HepG2 (cell line): ENCODE results near the gene PLRG1. TPM values are rescaled to one million over a fixed set of nuclear protein-coding genes. Genes with fewer than 3 reads are reported as not detected.

Experiments
- ATAC-seq: fragments of 200-7000 bp; cut with Tn5 transposase; 3 replicates; pipeline ENCODE4 v1.9.1; 2020; ENCODE audit warnings: mild to moderate bottlenecking, moderate library complexity
- BruUV-seq: library from RNA; stranded (reverse); fragments of 400-500 nt; replicated peaks from 2 replicates; lab custom pipeline; 2021; lab: Mats Ljungman, UMichigan
- CTCF ChIA-PET: fragments of 300-600 bp; formaldehyde crosslinking; extraction: SDS; loops from one replicate; lab custom pipeline; 2021; ENCODE audit warnings: low total read pairs, inconsistent platforms, low intra/inter-chr PET ratio; lab: Yijun Ruan, JAX
- POLR2A ChIA-PET: fragments of 350-600 bp; sonication (Branson Sonifier 250); formaldehyde crosslinking; loops from one replicate; lab custom pipeline; 2020; ENCODE audit warnings: antibody characterized with exemption, inconsistent platforms; lab: Yijun Ruan, JAX
- DNase-seq: peaks from one replicate; pipeline ENCODE4 v3.0.0-alpha.2; 2015; ENCODE audit warnings: low spot score
- FAIRE-seq: peaks from 3 replicates; lab custom pipeline; 2011; peaks lifted over from hg19 to GRCh38; lab: Jason Lieb, UNC
- H2AFZ ChIP-seq: one replicate; pipeline ENCODE4 v1.6.1; 2011; ENCODE audit warnings: low read length, inconsistent platforms
- H3K27ac ChIP-seq: fragments of 300-600 bp; 3 replicates; pipeline ENCODE4 v1.8.0; 2011; ENCODE audit warnings: mixed run types, mild to moderate bottlenecking, mixed read lengths, low read length, inconsistent platforms; ENCODE audit not compliant: insufficient read depth; ENCODE audit errors: extremely low read length
- H3K27me3 ChIP-seq, 2 experiments: fragments of 200-600 bp in 1 of 2; 2 replicates in 1 of 2; 3 replicates in 1 of 2; pipeline versions ENCODE4 v1.6.0 to v1.8.0; 2011; ENCODE audit warnings: low read length in 2 of 2, mild to moderate bottlenecking in 2 of 2, moderate library complexity in 2 of 2, inconsistent platforms in 1 of 2; ENCODE audit not compliant: insufficient read depth in 2 of 2, control insufficient read depth in 1 of 2
- H3K36me3 ChIP-seq, 2 experiments: fragments of 200-600 bp in 1 of 2; replicated peaks in 1 of 2; 2 replicates in 1 of 2; 3 replicates in 1 of 2; pipeline versions ENCODE4 v1.5.1 to v1.8.0; 2011; ENCODE audit warnings: low read length in 2 of 2, inconsistent platforms in 1 of 2; ENCODE audit not compliant: insufficient read depth in 2 of 2, control insufficient read depth in 1 of 2
- H3K4me1 ChIP-seq: 2 replicates; pipeline ENCODE4 v1.5.1; 2012; ENCODE audit warnings: low read length, inconsistent platforms; ENCODE audit not compliant: insufficient read depth
- H3K4me2 ChIP-seq: 2 replicates; pipeline ENCODE4 v1.6.0; 2011; ENCODE audit warnings: low read depth, low read length, inconsistent platforms
- H3K4me3 ChIP-seq, 3 experiments: fragments of 200-600 bp in 1 of 3; sonication (generic), shearing (Covaris generic) in 1 of 3; replicated peaks in 1 of 3; 2 replicates each; pipeline ENCODE4 v1.5.1; 2011 to 2016; ENCODE audit warnings: low read length in 3 of 3, inconsistent platforms in 2 of 3, low read depth in 2 of 3, mild to moderate bottlenecking in 2 of 3, control low read depth in 1 of 3, mixed read lengths in 1 of 3; ENCODE audit not compliant: insufficient read depth in 1 of 3
- H3K79me2 ChIP-seq: one replicate; pipeline ENCODE4 v1.6.1; 2011; ENCODE audit warnings: low read length, inconsistent platforms; ENCODE audit not compliant: insufficient read depth
- H3K9ac ChIP-seq: 2 replicates; pipeline ENCODE4 v1.6.0; 2011; ENCODE audit warnings: mild to moderate bottlenecking, low read depth, low read length, inconsistent platforms; ENCODE audit not compliant: insufficient read depth
- H3K9me3 ChIP-seq: 2 replicates; pipeline ENCODE4 v1.5.1; 2012; ENCODE audit warnings: mild to moderate bottlenecking, low read length
- H4K20me1 ChIP-seq: 2 replicates; pipeline ENCODE4 v1.6.0; 2011; ENCODE audit warnings: inconsistent platforms, mild to moderate bottlenecking, low read length, moderate library complexity; ENCODE audit not compliant: insufficient read depth
- ETV6 ChIP-seq: sonication (generic); formaldehyde crosslinking; conservative IDR thresholded peaks from 2 replicates; pipeline ENCODE4 v1.4.0; 2020; ENCODE audit warnings: missing genetic modification reagents
- FLYWCH1 ChIP-seq: sonication (generic); formaldehyde crosslinking; IDR thresholded peaks from 2 replicates; pipeline ENCODE4 v1.8.1; 2023; ENCODE audit warnings: mild to moderate bottlenecking, missing genetic modification reagents
- GZF1 ChIP-seq: sonication (generic); formaldehyde crosslinking; IDR thresholded peaks from 2 replicates; pipeline ENCODE4 v1.5.1; 2020; ENCODE audit warnings: mild to moderate bottlenecking, missing genetic modification reagents
- KDM2A ChIP-seq: sonication (generic); formaldehyde crosslinking; IDR thresholded peaks from 2 replicates; pipeline ENCODE4 v1.4.0; 2020; ENCODE audit warnings: low read depth, missing genetic modification reagents, borderline replicate concordance
- KLF9 ChIP-seq: IDR thresholded peaks from 2 replicates; pipeline ENCODE4 v1.6.1; 2016; ENCODE audit warnings: low read depth
- MTERF4 ChIP-seq: sonication (generic); formaldehyde crosslinking; IDR thresholded peaks from 2 replicates; pipeline ENCODE4 v1.8.0; 2023; ENCODE audit warnings: mild to moderate bottlenecking, missing genetic modification reagents
- SRSF4 ChIP-seq: fragments of 200-400 bp; formaldehyde crosslinking; IDR thresholded peaks from one replicate; pipeline ENCODE4 v1.6.1; 2018; ENCODE audit warnings: mild to moderate bottlenecking, low read depth, low read length, moderate library complexity; ENCODE audit not compliant: poor library complexity, severe bottlenecking
- ZBTB20 ChIP-seq: sonication (generic); formaldehyde crosslinking; IDR thresholded peaks from 2 replicates; pipeline ENCODE4 v1.8.1; 2023; ENCODE audit warnings: missing genetic modification reagents, low read depth, mild to moderate bottlenecking, borderline replicate concordance
- ZNF333 ChIP-seq: sonication (generic); formaldehyde crosslinking; IDR thresholded peaks from 2 replicates; pipeline ENCODE4 v1.4.0; 2020; ENCODE audit warnings: mild to moderate bottlenecking, missing genetic modification reagents, borderline replicate concordance
- ZNF451 ChIP-seq: sonication (generic); formaldehyde crosslinking; IDR thresholded peaks from 2 replicates; pipeline ENCODE4 v1.5.0; 2020; ENCODE audit warnings: mild to moderate bottlenecking, missing genetic modification reagents
- ZNF839 ChIP-seq: sonication (generic); formaldehyde crosslinking; IDR thresholded peaks from 2 replicates; pipeline ENCODE4 v1.4.0; 2020; ENCODE audit warnings: missing genetic modification reagents, mild to moderate bottlenecking, borderline replicate concordance
- WGBS: methylation state at CpG from one replicate; pipeline ENCODE4 v1.1.6; 2017; ENCODE audit warnings: low lambda C conversion rate; 5-methylcytosine and 5-hydroxymethylcytosine counted together
- in situ Hi-C: cut with HindIII; loops from 2 replicates; pipeline ENCODE4 v1.10.0; 2017; ENCODE audit warnings: low pct_unique_long_range_greater_than_20kb; ENCODE audit not compliant: extremely low pct_ligation_motif_present
- intact Hi-C: fragments of 100-400 bp; cut with micrococcal nuclease; formaldehyde crosslinking; loops from one replicate; pipeline ENCODE4 v1.10.0; 2022; ENCODE audit not compliant: unreplicated experiment
- polyA plus RNA-seq, 8 experiments: library from polyadenylated mRNA; depleted of rRNA in 3 of 8; stranded (reverse) in 7 of 8; unstranded in 1 of 8; fragments of >200 nt; fragmentation: Illumina TruSeq in 4 of 8; extraction: Trizol in 4 of 8; gene quantifications; 2 replicates each; pipeline versions ENCODE4 v1.2.1 to v1.2.3, GENCODE V29; 2011 to 2016; ENCODE audit warnings: low read depth in 4 of 8, missing spikeins in 1 of 8, mixed read lengths in 1 of 8; ENCODE audit not compliant: insufficient read depth in 1 of 8
- total RNA-seq, 5 experiments: library from RNA; depleted of rRNA; stranded (reverse); fragments of >200 nt; fragmentation: Illumina TruSeq; extraction: Trizol; gene quantifications; 2 replicates each; pipeline ENCODE4 v1.2.3, GENCODE V29; 2016; ENCODE audit warnings: low read depth in 1 of 5
- TF ChIP-seq, protein P1 (sequence below): sonication (generic); formaldehyde crosslinking; IDR thresholded peaks from 2 replicates; pipeline ENCODE4 v1.8.1; 2022; ENCODE audit warnings: mild to moderate bottlenecking, missing genetic modification reagents
- TF ChIP-seq, protein P2 (sequence below): sonication (generic); formaldehyde crosslinking; IDR thresholded peaks from 2 replicates; pipeline ENCODE4 v1.4.0; 2020; ENCODE audit warnings: missing genetic modification reagents
- TF ChIP-seq, protein P3 (sequence below): sonication (generic); formaldehyde crosslinking; IDR thresholded peaks from 2 replicates; pipeline ENCODE4 v1.9.0; 2021; ENCODE audit warnings: mild to moderate bottlenecking, missing genetic modification reagents

PLRG1 gene
- total and polyA plus RNA-seq, 2 of the 13 experiments (the other 11 are each of a cell fraction or from before 2014, with no cell fraction given), result 77.3 to 110 TPM

- WGBS, result 3% methylated on average over 2 of the region's 2 CpGs
- Histone ChIP-seq H3K36me3 (no peaks in the 10 kb centered on the region), H3K79me2 (no peaks in the 10 kb centered on the region), H3K4me2 (no peak overlapping the region), H2AFZ (no peak overlapping the region), H3K27me3 (peaks cover 0 to 2% of the 10 kb centered on the region in 2 experiments; a peak in 1 of 5 replicates), H3K27ac (no peak overlapping the region), H3K9me3 (no peaks in the 10 kb centered on the region), H4K20me1 (no peaks in the 10 kb centered on the region), H3K4me3 (no peak overlapping the region), H3K4me1 (no peaks in the 10 kb centered on the region), H3K9ac (no peak overlapping the region)
- ChIA-PET POLR2A (no interaction called here), CTCF (no interaction called here)
- ATAC-seq (no peak), DNase-seq (no peak), FAIRE-seq (no peak)
- intact Hi-C loops (no loop called here), in situ Hi-C loops (no loop called here)
- BruUV-seq, result no TSS peak
- TF ChIP-seq ZNF839 (CRISPR knock-in tag) (no peak), ZNF333 (CRISPR knock-in tag) (no peak), GZF1 (no peak), SRSF4 (no peak), FLYWCH1 (CRISPR knock-in tag) (no peak), ZNF451 (CRISPR knock-in tag) (no peak), MTERF4 (CRISPR knock-in tag) (no peak), ZBTB20 (CRISPR knock-in tag) (no peak), ETV6 (CRISPR knock-in tag) (no peak), KLF9 (CRISPR knock-in tag) (no peak), KDM2A (no peak)
- TF ChIP-seq, protein P1, sequence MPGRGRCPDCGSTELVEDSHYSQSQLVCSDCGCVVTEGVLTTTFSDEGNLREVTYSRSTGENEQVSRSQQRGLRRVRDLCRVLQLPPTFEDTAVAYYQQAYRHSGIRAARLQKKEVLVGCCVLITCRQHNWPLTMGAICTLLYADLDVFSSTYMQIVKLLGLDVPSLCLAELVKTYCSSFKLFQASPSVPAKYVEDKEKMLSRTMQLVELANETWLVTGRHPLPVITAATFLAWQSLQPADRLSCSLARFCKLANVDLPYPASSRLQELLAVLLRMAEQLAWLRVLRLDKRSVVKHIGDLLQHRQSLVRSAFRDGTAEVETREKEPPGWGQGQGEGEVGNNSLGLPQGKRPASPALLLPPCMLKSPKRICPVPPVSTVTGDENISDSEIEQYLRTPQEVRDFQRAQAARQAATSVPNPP (CRISPR knock-in tag), result no peak
- TF ChIP-seq, protein P2, sequence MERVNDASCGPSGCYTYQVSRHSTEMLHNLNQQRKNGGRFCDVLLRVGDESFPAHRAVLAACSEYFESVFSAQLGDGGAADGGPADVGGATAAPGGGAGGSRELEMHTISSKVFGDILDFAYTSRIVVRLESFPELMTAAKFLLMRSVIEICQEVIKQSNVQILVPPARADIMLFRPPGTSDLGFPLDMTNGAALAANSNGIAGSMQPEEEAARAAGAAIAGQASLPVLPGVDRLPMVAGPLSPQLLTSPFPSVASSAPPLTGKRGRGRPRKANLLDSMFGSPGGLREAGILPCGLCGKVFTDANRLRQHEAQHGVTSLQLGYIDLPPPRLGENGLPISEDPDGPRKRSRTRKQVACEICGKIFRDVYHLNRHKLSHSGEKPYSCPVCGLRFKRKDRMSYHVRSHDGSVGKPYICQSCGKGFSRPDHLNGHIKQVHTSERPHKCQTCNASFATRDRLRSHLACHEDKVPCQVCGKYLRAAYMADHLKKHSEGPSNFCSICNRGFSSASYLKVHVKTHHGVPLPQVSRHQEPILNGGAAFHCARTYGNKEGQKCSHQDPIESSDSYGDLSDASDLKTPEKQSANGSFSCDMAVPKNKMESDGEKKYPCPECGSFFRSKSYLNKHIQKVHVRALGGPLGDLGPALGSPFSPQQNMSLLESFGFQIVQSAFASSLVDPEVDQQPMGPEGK (CRISPR knock-in tag), result no peak
- TF ChIP-seq, protein P3, sequence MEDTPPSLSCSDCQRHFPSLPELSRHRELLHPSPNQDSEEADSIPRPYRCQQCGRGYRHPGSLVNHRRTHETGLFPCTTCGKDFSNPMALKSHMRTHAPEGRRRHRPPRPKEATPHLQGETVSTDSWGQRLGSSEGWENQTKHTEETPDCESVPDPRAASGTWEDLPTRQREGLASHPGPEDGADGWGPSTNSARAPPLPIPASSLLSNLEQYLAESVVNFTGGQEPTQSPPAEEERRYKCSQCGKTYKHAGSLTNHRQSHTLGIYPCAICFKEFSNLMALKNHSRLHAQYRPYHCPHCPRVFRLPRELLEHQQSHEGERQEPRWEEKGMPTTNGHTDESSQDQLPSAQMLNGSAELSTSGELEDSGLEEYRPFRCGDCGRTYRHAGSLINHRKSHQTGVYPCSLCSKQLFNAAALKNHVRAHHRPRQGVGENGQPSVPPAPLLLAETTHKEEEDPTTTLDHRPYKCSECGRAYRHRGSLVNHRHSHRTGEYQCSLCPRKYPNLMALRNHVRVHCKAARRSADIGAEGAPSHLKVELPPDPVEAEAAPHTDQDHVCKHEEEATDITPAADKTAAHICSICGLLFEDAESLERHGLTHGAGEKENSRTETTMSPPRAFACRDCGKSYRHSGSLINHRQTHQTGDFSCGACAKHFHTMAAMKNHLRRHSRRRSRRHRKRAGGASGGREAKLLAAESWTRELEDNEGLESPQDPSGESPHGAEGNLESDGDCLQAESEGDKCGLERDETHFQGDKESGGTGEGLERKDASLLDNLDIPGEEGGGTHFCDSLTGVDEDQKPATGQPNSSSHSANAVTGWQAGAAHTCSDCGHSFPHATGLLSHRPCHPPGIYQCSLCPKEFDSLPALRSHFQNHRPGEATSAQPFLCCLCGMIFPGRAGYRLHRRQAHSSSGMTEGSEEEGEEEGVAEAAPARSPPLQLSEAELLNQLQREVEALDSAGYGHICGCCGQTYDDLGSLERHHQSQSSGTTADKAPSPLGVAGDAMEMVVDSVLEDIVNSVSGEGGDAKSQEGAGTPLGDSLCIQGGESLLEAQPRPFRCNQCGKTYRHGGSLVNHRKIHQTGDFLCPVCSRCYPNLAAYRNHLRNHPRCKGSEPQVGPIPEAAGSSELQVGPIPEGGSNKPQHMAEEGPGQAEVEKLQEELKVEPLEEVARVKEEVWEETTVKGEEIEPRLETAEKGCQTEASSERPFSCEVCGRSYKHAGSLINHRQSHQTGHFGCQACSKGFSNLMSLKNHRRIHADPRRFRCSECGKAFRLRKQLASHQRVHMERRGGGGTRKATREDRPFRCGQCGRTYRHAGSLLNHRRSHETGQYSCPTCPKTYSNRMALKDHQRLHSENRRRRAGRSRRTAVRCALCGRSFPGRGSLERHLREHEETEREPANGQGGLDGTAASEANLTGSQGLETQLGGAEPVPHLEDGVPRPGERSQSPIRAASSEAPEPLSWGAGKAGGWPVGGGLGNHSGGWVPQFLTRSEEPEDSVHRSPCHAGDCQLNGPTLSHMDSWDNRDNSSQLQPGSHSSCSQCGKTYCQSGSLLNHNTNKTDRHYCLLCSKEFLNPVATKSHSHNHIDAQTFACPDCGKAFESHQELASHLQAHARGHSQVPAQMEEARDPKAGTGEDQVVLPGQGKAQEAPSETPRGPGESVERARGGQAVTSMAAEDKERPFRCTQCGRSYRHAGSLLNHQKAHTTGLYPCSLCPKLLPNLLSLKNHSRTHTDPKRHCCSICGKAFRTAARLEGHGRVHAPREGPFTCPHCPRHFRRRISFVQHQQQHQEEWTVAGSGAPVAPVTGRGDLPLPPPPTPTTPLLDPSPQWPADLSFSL, result no peak
Observed at GRCh38 chr4:154528869-154529268, 21.3 kb downstream of the PLRG1 start.
